MM.1S (cell line): ENCODE data around the gene ATP13A3.

Experiments
- DNase-seq: peaks from one replicate; pipeline ENCODE4 v3.0.0-alpha.2; 2015
- H2AFZ ChIP-seq: fragments of 300-600 bp; sonication (generic); 2 replicates; pipeline ENCODE4 v1.6.0; 2016; ENCODE audit warnings: antibody characterized with exemption, low read length
- H3F3A ChIP-seq: fragments of 300-600 bp; sonication (generic); 2 replicates; pipeline ENCODE4 v1.6.1; 2016; ENCODE audit warnings: mild to moderate bottlenecking, antibody characterized with exemption, low read length, moderate library complexity, mixed read lengths; ENCODE audit not compliant: insufficient read depth
- H3K27ac ChIP-seq: fragments of 300-600 bp; sonication (generic); 2 replicates; pipeline ENCODE4 v1.5.1; 2016; ENCODE audit warnings: mild to moderate bottlenecking, low read length
- H3K27me3 ChIP-seq: fragments of 300-600 bp; sonication (generic); replicated peaks from 2 replicates; pipeline ENCODE4 v1.6.0; 2016; ENCODE audit warnings: low read length; ENCODE audit not compliant: insufficient read depth
- H3K36me3 ChIP-seq: fragments of 300-600 bp; sonication (generic); replicated peaks from 2 replicates; pipeline ENCODE4 v1.6.1; 2016; ENCODE audit warnings: mild to moderate bottlenecking, low read length, mixed read lengths; ENCODE audit not compliant: insufficient read depth
- H3K4me1 ChIP-seq: fragments of 300-600 bp; sonication (generic); 2 replicates; pipeline ENCODE4 v1.6.1; 2016; ENCODE audit warnings: low read length, mixed read lengths
- H3K4me2 ChIP-seq: fragments of 300-600 bp; sonication (generic); 2 replicates; pipeline ENCODE4 v1.6.0; 2016; ENCODE audit warnings: low read depth, low read length
- H3K4me3 ChIP-seq: fragments of 300-600 bp; sonication (generic); 2 replicates; pipeline ENCODE4 v1.5.1; 2016; ENCODE audit warnings: low read length, mixed read lengths
- H3K79me2 ChIP-seq: fragments of 300-600 bp; sonication (generic); 2 replicates; pipeline ENCODE4 v1.6.1; 2016; ENCODE audit warnings: mixed run types, low read length, mixed read lengths
- H3K9ac ChIP-seq: fragments of 300-600 bp; sonication (generic); 2 replicates; pipeline ENCODE4 v1.6.1; 2016; ENCODE audit warnings: low read length, mixed read lengths
- H3K9me2 ChIP-seq: fragments of 300-600 bp; sonication (generic); replicated peaks from 2 replicates; pipeline ENCODE4 v1.6.1; 2016; ENCODE audit warnings: mild to moderate bottlenecking, low read length, mixed read lengths; ENCODE audit not compliant: insufficient read depth
- H3K9me3 ChIP-seq: fragments of 300-600 bp; sonication (generic); replicated peaks from 2 replicates; pipeline ENCODE4 v1.6.1; 2016; ENCODE audit warnings: mild to moderate bottlenecking, low read length, mixed read lengths; ENCODE audit not compliant: insufficient read depth
- H4K20me1 ChIP-seq: fragments of 300-600 bp; sonication (generic); 2 replicates; pipeline ENCODE4 v1.6.1; 2016; ENCODE audit warnings: mild to moderate bottlenecking, low read length, moderate library complexity, mixed read lengths; ENCODE audit not compliant: insufficient read depth
- EZH2 ChIP-seq: fragments of 300-600 bp; sonication (generic); optimal IDR thresholded peaks from 2 replicates; pipeline ENCODE3; 2017; ENCODE audit warnings: low read depth, mild to moderate bottlenecking, antibody characterized with exemption, low read length, mixed read lengths
- EZH2phosphoT487 ChIP-seq: fragments of 300-600 bp; sonication (generic); IDR thresholded peaks from 2 replicates; pipeline ENCODE4 v1.6.1; 2018; ENCODE audit warnings: antibody characterized with exemption, low read length
- TF ChIP-seq, protein P1 (sequence below): fragments of 300-600 bp; sonication (generic); IDR thresholded peaks from 2 replicates; pipeline ENCODE4 v1.5.1; 2016; ENCODE audit warnings: antibody characterized with exemption, low read length, mixed read lengths

Gene ATP13A3

DNA sequence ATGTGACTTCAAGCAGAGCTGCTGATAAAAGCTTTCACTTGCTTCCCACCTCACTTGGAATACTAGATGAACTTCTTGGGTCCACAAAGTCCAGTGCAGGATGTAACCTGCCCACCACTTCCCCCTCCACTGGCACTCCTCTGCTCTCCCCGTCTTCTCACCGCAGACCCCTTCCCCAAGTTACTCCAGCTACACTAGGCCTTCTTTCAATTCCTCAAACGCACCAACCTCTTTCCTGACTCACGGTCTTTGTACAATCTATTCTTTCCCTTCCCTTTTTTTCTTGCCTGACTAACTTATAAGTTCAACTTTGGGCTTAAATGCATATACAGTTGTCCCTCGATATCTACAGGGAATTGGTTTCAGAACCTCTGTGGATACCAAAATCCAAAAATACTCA lies 5.2 kb upstream of the ATP13A3 start:
- Histone ChIP-seq H3K4me1 (0 out of 2 replicates have a peak, but pooled peaks cover 4% of the 10 kb centered on the region), H3K4me2 (no peak overlapping the region), H3K4me3 (no peak overlapping the region), H3K79me2 (no peaks in the 10 kb centered on the region), H3F3A (0 out of 2 replicates have a peak, but pooled peaks cover 3% of the 10 kb centered on the region), H2AFZ (no peak overlapping the region), H3K27ac (no peak overlapping the region), H3K36me3 (no peaks in the 10 kb centered on the region), H3K27me3 (no peaks in the 10 kb centered on the region; the same call in 1 of the 2 replicates), H3K9ac (no peak overlapping the region), H3K9me3 (no peaks in the 10 kb centered on the region), H4K20me1 (no peaks in the 10 kb centered on the region), H3K9me2 (no peaks in the 10 kb centered on the region)
- TF ChIP-seq EZH2 (no peak), EZH2phosphoT487 (no peak)
- TF ChIP-seq, protein P1, sequence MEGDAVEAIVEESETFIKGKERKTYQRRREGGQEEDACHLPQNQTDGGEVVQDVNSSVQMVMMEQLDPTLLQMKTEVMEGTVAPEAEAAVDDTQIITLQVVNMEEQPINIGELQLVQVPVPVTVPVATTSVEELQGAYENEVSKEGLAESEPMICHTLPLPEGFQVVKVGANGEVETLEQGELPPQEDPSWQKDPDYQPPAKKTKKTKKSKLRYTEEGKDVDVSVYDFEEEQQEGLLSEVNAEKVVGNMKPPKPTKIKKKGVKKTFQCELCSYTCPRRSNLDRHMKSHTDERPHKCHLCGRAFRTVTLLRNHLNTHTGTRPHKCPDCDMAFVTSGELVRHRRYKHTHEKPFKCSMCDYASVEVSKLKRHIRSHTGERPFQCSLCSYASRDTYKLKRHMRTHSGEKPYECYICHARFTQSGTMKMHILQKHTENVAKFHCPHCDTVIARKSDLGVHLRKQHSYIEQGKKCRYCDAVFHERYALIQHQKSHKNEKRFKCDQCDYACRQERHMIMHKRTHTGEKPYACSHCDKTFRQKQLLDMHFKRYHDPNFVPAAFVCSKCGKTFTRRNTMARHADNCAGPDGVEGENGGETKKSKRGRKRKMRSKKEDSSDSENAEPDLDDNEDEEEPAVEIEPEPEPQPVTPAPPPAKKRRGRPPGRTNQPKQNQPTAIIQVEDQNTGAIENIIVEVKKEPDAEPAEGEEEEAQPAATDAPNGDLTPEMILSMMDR: no peak
- no peak for DNase-seq

DNA sequence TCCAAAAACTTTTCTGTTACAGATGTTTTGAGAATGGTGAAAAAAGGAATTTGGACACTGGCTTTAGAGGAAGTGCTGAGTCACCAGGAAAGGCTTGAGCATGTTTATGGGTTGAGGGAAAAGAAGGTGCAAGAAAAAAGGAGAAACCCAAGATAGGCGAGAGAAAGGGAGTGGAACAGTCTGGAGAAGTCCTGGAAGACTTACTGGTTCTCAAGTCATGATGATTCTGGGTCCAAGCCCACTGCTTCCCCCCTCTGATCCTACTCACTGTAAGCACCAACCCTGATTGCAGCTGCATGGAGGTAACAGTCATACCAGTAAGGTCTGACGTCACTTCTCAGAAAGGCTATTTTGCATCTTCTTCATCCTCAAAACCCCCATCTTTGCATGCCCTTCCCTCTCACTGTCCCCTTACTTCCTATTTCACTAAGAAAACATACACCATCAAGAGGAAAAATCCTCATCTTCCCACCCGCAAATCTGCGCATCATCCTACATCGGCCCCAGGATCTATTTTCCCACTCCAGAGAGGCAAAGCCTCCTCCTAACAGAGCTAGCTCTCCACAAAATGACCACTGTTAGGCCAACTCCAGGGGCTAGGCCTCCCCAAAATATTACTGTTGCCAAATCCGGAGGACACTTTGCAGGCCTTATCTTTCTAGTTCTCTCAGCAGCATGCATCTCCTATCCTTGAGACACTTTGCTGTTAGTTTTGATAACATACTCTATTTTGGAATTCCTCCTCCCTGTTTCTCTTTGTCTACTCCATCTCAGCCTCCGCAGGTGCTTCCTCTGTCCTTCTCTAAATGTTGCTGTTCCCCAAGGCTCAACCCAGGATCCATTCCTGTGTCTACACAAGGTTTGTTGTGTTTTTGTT lies 3.2 kb upstream of the ATP13A3 start:
- H3K4me2 ChIP-seq: no peak overlapping the region
- no peak overlapping the region for H3K9ac ChIP-seq
- H3F3A ChIP-seq: 0 out of 2 replicates have a peak, but pooled peaks cover 3% of the 10 kb centered on the region
- DNase-seq: no peak
- no peaks in the 10 kb centered on the region for H3K9me3 ChIP-seq
- no peak overlapping the region for H2AFZ ChIP-seq
- no peak overlapping the region for H3K27ac ChIP-seq
- no peak overlapping the region for H3K4me3 ChIP-seq
- H3K9me2 ChIP-seq: no peaks in the 10 kb centered on the region
- no peaks in the 10 kb centered on the region for H4K20me1 ChIP-seq
- no peaks in the 10 kb centered on the region; the same call in 1 of the 2 replicates for H3K27me3 ChIP-seq
- H3K4me1 ChIP-seq: 0 out of 2 replicates have a peak, but pooled peaks cover 4% of the 10 kb centered on the region
- H3K79me2 ChIP-seq: peaks cover 13% of the 10 kb centered on the region
- TF ChIP-seq EZH2phosphoT487 (no peak), EZH2 (no peak)
- TF ChIP-seq, protein P1: no peak
- no peaks in the 10 kb centered on the region for H3K36me3 ChIP-seq

GRCh38 chr3:194488055-194488742 lies 1.4 kb upstream of the ATP13A3 start:
- H3K4me3 ChIP-seq: peak overlapping the region; percentile 74; the same call in 1 of the 2 replicates
- H3K36me3 ChIP-seq: 0 out of 2 replicates have a peak, but pooled peaks cover 6% of the 10 kb centered on the region
- H2AFZ ChIP-seq: peak overlapping the region; percentile 93; the same call in 1 of the 2 replicates
- H3K4me2 ChIP-seq: peak overlapping the region; percentile 99; the same call in 1 of the 2 replicates
- no peak for DNase-seq
- no peaks in the 10 kb centered on the region for H3K9me2 ChIP-seq
- H3K27ac ChIP-seq: no peak overlapping the region
- no peaks in the 10 kb centered on the region; the same call in 1 of the 2 replicates for H3K27me3 ChIP-seq
- H3K9ac ChIP-seq: no peak overlapping the region
- TF ChIP-seq, protein P1: no peak
- TF ChIP-seq EZH2phosphoT487: no peak
- no peak for TF ChIP-seq EZH2
- H3K4me1 ChIP-seq: 0 out of 2 replicates have a peak, but pooled peaks cover 4% of the 10 kb centered on the region
- no peaks in the 10 kb centered on the region for H4K20me1 ChIP-seq
- no peaks in the 10 kb centered on the region for H3K9me3 ChIP-seq
- 0 out of 2 replicates have a peak, but pooled peaks cover 3% of the 10 kb centered on the region for H3F3A ChIP-seq
- H3K79me2 ChIP-seq: peaks cover 31% of the 10 kb centered on the region
